PC-3 (cell line): Measurements from ENCODE around the gene ZDBF2.

ENCODE experiments used
- CTCF ChIP-seq: fragments of 300-600 bp; sonication (generic); conservative IDR thresholded peaks from 2 replicates; pipeline ENCODE4 v1.5.1; 2017; ENCODE audit warnings: antibody characterized with exemption, low read depth, mild to moderate bottlenecking, low read length
- EZH2 ChIP-seq: fragments of 300-600 bp; sonication (generic); IDR thresholded peaks from one replicate; pipeline ENCODE4 v1.6.1; 2017; ENCODE audit warnings: antibody characterized with exemption, mild to moderate bottlenecking, low read length; ENCODE audit not compliant: unreplicated experiment

GRCh38 chr2:206305523-206306245 lies 31.2 kb downstream of the ZDBF2 start:
- TF ChIP-seq CTCF = no peak
- TF ChIP-seq EZH2 = no peak
